NCI-H69 (cell line): ENCODE measurements around the gene PODNL1.
"Not testable (repeated sequence)": the region's sequence is repeated elsewhere in the genome, so short reads cannot be mapped to it uniquely, and the experiment has no call there.

Source experiments
- DNase-seq: peaks from one replicate; lab custom pipeline; 2025; lab: John Stamatoyannopoulos, UW

The PODNL1 gene

DNA sequence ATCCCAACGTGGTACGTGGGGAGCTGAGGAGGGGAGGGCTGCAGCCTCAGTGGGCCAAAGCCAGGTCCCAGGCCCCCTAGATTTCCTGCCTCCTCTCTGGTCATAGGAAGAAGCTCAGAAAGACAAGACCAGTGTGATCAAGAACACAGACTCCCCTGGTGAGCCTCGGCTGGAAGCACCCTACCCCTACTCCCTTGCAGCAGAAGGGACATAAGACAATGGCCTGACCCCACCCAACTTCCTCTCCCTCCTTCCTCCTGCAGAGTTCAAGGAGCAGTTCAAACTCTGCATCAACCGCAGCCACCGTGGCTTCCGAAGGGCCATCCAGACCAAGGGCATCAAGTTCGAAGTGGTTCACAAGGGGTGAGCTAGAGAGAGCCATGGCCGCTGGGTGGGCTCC, 11.5 kb downstream of the PODNL1 start:
- DNase-seq, result no peak

GRCh38 chr19:13926010-13926409, 12.2 kb downstream of the PODNL1 start:
- DNase-seq, result no peak

DNA sequence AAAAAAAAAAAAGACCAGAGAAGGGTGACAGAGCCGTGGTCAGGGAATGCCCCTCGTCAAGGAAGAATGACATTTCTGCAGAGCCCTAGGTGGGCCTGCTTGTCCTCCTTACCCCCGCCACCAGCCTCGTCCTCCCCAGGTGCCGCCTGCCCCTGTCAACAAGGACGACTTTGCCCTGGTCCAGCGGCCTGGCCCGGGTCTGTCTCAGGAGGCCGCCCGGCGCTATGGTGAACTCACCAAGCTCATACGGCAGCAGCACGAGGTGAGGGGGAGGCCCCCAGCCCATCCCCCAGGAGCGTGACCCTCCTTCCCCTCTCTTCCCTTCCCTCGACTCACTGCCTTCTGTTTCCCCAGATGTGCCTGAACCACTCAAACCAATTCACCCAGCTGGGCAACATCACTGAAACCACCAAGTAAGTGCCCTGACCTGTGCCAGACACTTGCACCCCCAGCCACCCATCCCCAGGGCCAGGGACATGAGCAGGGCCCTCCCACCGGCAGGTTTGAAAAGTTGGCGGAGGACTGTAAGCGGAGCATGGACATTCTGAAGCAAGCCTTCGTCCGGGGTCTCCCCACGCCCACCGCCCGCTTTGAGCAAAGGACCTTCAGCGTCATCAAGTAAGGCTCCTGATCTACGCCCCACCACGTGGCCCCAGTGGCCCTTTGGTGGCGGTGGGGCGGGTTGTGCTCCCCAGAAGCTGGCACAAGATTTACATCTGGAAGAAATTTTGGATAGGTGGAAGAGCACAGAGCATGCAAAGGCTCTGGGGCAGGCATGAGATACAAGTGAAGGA, 14.8 kb downstream of the PODNL1 start:
- DNase-seq, result no peak

GRCh38 chr19:13922118-13922517, 16.1 kb downstream of the PODNL1 start:
- not testable (repeated sequence) for DNase-seq

DNA sequence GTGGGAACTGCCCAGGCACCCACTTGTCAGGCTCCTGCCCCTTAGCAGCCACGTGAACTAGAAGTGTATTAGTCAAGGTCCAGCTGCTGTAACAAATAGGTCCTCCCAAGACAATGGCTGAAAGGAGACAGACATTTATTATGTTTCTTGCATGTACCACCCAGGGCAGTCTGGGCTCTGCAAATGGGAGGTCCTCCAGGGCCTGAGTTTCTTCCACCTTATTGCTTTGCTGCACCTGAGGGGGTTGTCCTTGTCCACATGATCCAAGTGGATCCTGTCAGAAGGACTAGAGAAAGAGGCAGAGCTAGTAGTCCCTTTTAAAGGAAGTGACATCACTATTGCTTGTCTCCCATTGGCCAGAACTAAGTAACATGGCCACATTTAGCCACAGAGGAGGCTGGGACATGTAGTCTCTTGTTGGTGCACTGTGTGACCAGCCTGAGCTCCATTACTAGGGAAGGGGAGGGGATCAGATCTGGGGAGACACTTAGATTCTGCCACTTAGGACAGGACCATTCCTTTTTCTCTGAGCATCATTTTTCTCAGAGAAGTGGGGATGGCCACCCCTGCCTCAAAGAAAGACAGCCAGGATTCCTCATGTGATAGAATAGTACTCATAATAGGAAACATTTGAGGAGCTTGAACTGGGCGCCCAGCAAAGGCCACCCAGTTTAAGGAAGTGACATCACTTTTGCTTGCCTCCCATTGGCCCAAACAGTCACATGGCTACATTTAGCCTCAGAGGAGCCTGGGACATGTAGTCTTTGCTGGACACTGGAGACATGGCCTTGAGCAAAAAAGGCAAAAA, 17.1 kb downstream of the PODNL1 start:
- peak; percentile 56 for DNase-seq

DNA sequence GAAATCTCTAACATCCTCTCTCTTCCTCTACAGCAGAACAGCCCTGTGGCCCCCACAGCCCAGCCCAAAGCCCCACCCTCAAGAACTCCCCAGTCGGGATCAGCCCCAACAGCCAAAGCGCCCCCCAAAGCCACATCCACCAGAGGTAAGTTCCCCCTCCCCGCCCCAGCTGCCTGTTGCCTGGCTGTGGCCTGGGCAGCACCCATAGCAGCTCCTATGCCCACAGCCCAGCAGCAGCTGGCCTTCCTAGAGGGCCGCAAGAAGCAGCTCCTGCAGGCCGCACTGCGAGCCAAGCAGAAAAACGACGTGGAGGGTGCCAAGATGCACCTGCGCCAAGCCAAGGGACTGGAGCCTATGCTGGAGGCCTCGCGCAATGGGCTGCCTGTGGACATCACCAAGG, 17.7 kb downstream of the PODNL1 start:
- no peak for DNase-seq

- DNase-seq, result no peak
Measured at GRCh38 chr19:13918726-13919411, 19.3 kb downstream of the PODNL1 start.

DNA sequence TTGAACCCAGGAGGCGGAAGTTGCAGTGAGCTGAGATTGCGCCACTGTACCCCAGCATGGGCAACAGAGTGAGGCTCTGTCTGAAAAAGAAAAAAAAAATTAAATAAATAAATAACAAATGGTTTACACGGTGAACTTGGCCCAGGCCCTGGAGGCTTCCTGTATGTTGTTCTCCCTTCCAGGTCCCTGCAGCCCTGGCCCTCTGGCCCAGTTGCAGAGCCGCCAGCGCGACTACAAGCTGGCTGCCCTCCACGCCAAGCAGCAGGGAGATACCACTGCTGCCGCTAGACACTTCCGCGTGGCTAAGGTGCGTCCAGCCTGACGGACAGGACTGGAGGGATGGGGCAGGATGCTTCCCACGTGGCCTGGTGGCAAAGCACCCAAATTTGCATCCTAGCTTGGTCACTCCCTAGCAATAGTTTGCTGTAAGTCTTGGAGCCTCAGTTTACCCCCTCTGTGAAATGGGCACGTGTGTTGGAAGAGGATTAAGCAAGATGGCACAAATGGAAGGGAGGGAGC, 20.3 kb downstream of the PODNL1 start:
- DNase-seq, result no peak

GRCh38 chr19:13914777-13915176, 23.4 kb downstream of the PODNL1 start:
- no peak for DNase-seq

DNA sequence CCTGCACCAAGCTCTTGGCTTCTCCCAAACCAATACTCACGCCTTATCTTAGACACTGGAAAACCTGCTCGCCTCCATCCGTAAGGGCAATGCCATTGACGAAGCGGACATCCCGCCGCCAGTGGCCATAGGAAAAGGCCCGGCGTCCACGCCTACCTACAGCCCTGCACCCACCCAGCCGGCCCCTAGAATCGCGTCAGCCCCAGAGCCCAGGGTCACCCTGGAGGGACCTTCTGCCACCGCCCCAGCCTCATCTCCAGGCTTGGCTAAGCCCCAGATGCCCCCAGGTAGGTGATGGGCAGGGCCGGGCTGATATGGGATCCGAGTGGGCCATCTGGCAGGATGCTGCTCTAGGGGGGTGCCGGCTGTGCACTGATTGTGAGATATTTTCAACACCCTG, 24.9 kb downstream of the PODNL1 start:
- no peak for DNase-seq

DNA sequence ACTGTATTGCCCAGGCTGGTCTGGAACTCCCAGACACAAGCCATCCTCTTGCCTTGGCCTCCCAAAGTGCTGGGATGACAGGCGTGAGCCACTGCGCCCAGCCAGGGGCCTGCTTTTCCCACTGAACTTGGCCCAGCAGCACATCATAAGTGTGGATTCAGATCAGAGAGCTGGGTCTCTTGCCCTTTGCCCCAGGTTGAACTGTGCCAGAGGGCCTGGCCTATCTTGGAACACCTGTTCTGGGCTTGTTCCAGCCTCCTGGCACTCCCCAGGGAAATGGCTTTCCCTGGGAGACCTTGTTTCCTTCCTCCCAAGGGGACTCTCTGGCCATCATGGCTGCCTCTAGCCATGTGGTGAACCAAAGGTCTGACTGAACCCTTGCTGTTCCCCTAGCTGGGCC, 28.8 kb downstream of the PODNL1 start:
- no peak for DNase-seq

DNA sequence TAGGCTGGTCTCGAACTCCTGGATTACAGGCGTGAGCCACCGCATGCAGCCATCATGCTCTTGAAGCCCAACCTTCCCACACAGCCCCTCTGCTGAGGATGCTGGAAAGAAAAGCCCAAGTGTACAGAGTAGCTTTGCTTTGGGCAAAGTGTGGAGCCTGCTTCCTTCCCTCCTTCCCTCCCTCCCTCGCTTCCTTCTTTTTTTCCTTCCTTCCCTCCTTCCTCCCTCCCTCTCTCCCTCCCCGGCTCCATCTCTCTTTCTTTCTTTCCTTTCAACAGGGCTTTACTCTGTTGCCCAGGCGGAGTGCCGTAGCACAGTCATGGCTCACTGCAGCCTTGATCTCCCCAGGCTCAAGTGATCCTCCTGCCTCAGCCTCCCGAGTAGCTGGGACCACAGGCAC, 29.5 kb downstream of the PODNL1 start:
- DNase-seq, result no peak

GRCh38 chr19:13906910-13907309, 31.3 kb downstream of the PODNL1 start:
- DNase-seq, result no peak

GRCh38 chr19:13906521-13906904, 31.7 kb downstream of the PODNL1 start:
- DNase-seq, result peak; percentile 69

- peak; percentile 98 for DNase-seq
Measured at GRCh38 chr19:13905634-13906520, 32.3 kb downstream of the PODNL1 start, which contains the start of the genes BRME1 and CC2D1A. Gene BRME1, minus strand, starts transcription at chr19:13906117. Its CDS starts 1,225 bp downstream, at chr19:13904892. Gene CC2D1A, plus strand, starts transcription at chr19:13906201. Its CDS starts 241 bp downstream, at chr19:13906442.

DNA sequence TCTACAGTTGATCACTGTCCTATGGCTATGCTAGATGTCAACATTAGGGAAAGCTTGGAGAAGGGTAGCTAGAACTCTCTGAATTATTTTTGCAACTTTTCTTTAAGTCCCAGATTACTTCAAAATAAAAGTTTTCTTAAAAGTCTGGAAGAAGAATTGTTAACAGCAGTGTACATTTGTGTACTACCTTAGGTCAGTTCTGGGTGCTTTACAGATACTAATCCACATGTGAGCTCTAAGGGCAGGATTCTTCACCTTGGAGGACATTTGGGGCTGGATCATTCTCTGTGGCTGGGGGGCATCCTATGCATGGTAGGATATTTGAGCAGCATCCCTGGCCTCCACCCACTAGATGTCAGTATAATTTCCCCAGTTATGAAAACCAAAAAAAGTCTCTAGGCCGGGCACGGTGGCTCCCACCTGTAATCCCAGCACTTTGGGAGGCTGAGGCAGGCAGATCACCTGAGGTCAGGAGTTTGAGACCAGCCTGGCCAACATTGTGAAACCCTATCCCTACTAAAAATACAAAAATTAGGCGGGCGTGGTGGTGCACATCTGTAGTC, 35.1 kb downstream of the PODNL1 start:
- peak; percentile 65 for DNase-seq

GRCh38 chr19:13899912-13900584, 38.2 kb downstream of the PODNL1 start:
- no peak for DNase-seq

GRCh38 chr19:13899393-13899792, 38.8 kb downstream of the PODNL1 start:
- peak; percentile 60 for DNase-seq

GRCh38 chr19:13896227-13896626, 42.0 kb downstream of the PODNL1 start:
- DNase-seq, result no peak

GRCh38 chr19:13894552-13894951, 43.7 kb downstream of the PODNL1 start:
- no peak for DNase-seq
